GM19043 (cell line): Measurements from ENCODE around the gene SESN3.

Experiments used
- ATAC-seq: cut with Tn5 transposase; IDR thresholded peaks from one replicate; pipeline ENCODE4 v1.9.1; 2021; ENCODE audit warnings: low read depth; ENCODE audit not compliant: unreplicated experiment

Gene SESN3

GRCh38 chr11:95134491-95134890, 96.5 kb downstream of the SESN3 start:
- ATAC-seq: no peak

GRCh38 chr11:95132956-95133355, 98.0 kb downstream of the SESN3 start:
- ATAC-seq: no peak

DNA sequence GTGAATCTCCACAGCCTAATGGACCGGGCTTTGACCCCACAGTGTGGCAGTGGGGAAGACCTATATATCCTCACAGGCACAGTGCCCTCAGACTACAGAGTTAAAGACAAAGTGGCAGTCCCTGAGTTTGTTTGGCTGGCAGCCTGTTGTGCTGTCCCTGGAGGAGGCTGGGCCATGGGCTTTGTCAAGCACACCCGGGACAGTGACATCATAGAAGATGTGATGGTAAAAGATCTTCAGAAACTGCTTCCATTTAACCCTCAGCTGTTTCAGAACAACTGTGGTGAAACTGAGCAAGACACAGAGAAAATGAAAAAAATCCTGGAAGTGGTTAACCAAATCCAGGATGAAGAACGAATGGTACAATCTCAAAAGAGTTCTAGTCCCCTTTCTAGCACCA, 102.4 kb downstream of the SESN3 start:
- no peak for ATAC-seq

- ATAC-seq: no peak
These were observed 107.4 kb downstream of the SESN3 start for GRCh38 chr11:95123556-95123955.

- no peak for ATAC-seq
These were observed 109.3 kb downstream of the SESN3 start for GRCh38 chr11:95121698-95122097.

- no peak for ATAC-seq
These were observed 111.5 kb downstream of the SESN3 start for GRCh38 chr11:95119361-95120060.

DNA sequence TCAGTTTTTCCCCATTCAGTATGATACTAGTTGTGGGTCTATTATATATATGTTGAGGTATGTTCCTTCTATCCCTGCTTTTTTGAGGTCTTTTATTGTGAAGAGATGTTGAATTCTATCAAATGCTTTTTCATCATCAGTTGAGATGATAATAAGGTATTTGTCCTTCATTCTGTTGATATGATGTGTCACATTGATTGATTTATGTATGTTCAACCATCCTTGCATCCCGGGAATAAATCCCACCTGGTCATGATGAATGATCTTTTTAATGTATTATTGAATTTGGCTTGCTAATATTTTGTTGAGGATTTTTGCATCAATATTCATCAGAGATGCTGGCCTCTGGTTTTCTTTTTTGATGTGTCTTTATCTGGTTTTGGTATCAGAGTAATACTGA, 115.4 kb downstream of the SESN3 start:
- ATAC-seq: no peak
